ENCODE measurements around the gene PABPN1L. TPM values are rescaled to one million over a fixed set of nuclear protein-coding genes. Genes with fewer than 3 reads are reported as not detected.
A peak's percentile ranks its signal among the peaks of the same experiment; 100 is the strongest.

Gene PABPN1L
- total and polyA plus RNA-seq, 9 of the 15 experiments (the other 6 are each of a cell fraction or from before 2014, with no cell fraction given) = 0.11 to 0.32 TPM; not detected in 7

GRCh38 chr16:88882358-88883030 lies 16.0 kb upstream of the PABPN1L start (continued):
- TF ChIP-seq E2F8 (IDR thresholded peaks at IDR 0.05; ENCODE audit: low read depth, partially characterized antibody) = no peak
- no peak for TF ChIP-seq NFYB (IDR thresholded peaks at IDR 0.05; ENCODE audit: extremely low read depth, insufficient read length)
- TF ChIP-seq ETS2 (tag; IDR thresholded peaks at IDR 0.05; ENCODE audit: borderline replicate concordance, poor library complexity, severe bottlenecking) = no peak
- no peak for TF ChIP-seq NFRKB (IDR thresholded peaks at IDR 0.05; ENCODE audit: low read depth)
- TF ChIP-seq CBFB (CRISPR knock-in tag; IDR thresholded peaks at IDR 0.05) = peak; percentile 63; the same call in 1 of the 2 replicates
- no peak for TF ChIP-seq ZNF445 (CRISPR knock-in tag; IDR thresholded peaks at IDR 0.05; ENCODE audit: low read depth)
- no peak for TF ChIP-seq E2F6 (IDR thresholded peaks at IDR 0.05; ENCODE audit: borderline replicate concordance in 1 of 2, extremely low read depth in 1 of 2, insufficient read depth in 1 of 2, insufficient read length in 1 of 2, low read depth in 1 of 2, low read length in 1 of 2, poor library complexity in 1 of 2, severe bottlenecking in 1 of 2)
- TF ChIP-seq POLR2AphosphoS2 (IDR thresholded peaks at IDR 0.05; ENCODE audit: low read length) = peak; percentile 83; the same call in 1 of the 2 replicates
- no peak for TF ChIP-seq ZNF778 (CRISPR knock-in tag; IDR thresholded peaks at IDR 0.05)
- TF ChIP-seq CLOCK (CRISPR knock-in tag; IDR thresholded peaks at IDR 0.05; ENCODE audit: borderline replicate concordance) = no peak
- peak; percentile 46 for TF ChIP-seq ARID1B (IDR thresholded peaks at IDR 0.05)
- no peak for TF ChIP-seq RCOR1 (IDR thresholded peaks at IDR 0.05; ENCODE audit: borderline replicate concordance in 1 of 2, low read depth in 2 of 2, low read length in 2 of 2)
- TF ChIP-seq NCOR1 (IDR thresholded peaks at IDR 0.05) = peak; percentile 45; the same call in 1 of the 2 replicates
- TF ChIP-seq CBFA2T3 (IDR thresholded peaks at IDR 0.05) = 0 out of 2 replicates have a peak, but pooled peaks have one; percentile 16
- TF ChIP-seq DDX20 (tag; IDR thresholded peaks at IDR 0.05; ENCODE audit: low read depth) = no peak
- peak; percentile 50; the same call in 1 of the 2 replicates for TF ChIP-seq ZBTB33 (CRISPR knock-in tag; IDR thresholded peaks at IDR 0.05)
- no peak for TF ChIP-seq YY1 (IDR thresholded peaks at IDR 0.05; ENCODE audit: borderline replicate concordance in 1 of 3, control insufficient read depth in 1 of 3, extremely low read depth in 1 of 3, insufficient read depth in 3 of 3, insufficient read length in 1 of 3, insufficient replicate concordance in 2 of 3, low read depth in 1 of 3, low read length in 2 of 3)

Data from K562 (cell line).